H1 (cell line): ENCODE measurements around the gene C12orf75. TPM values are rescaled to one million over a fixed set of nuclear protein-coding genes. Genes with fewer than 3 reads are reported as not detected.
"Not testable (repeated sequence)": the region's sequence is repeated elsewhere in the genome, so short reads cannot be mapped to it uniquely, and the experiment has no call there.

Source experiments
- CTCF ChIA-PET: fragments of 300-600 bp; sonication (Branson Sonifier 250); formaldehyde crosslinking; loops from one replicate; lab custom pipeline; 2021; ENCODE audit not compliant: partially characterized antibody; lab: Charles Lee
- POLR2A ChIA-PET: fragments of 300-600 bp; sonication (Branson Sonifier 250); formaldehyde crosslinking; loops from one replicate; lab custom pipeline; 2021; ENCODE audit warnings: inconsistent platforms; ENCODE audit not compliant: partially characterized antibody; lab: Charles Lee
- DNase-seq, 2 experiments: peaks; one replicate each; pipeline versions ENCODE4 v3.0.0 to v3.0.0-alpha.2; 2010 to 2022; ENCODE audit warnings: low spot score in 2 of 2, low read depth in 1 of 2, mixed read lengths in 1 of 2
- FAIRE-seq: peaks from 2 replicates; lab custom pipeline; 2011; peaks lifted over from hg19 to GRCh38; lab: Jason Lieb, UNC
- H2AFZ ChIP-seq: 2 replicates; pipeline ENCODE4 v1.8.1; 2012; ENCODE audit warnings: low read length, inconsistent platforms
- H2AK5ac ChIP-seq: 2 replicates; pipeline ENCODE4 v1.6.1; 2013; ENCODE audit warnings: low read depth, low read length
- H2BK120ac ChIP-seq: replicated peaks from 2 replicates; pipeline ENCODE3; 2013; ENCODE audit warnings: low read depth, low read length, inconsistent platforms
- H2BK12ac ChIP-seq: 2 replicates; pipeline ENCODE4 v1.6.1; 2013; ENCODE audit warnings: low read depth, low read length
- H2BK15ac ChIP-seq: 2 replicates; pipeline ENCODE4 v1.6.1; 2013; ENCODE audit warnings: low read length
- H2BK20ac ChIP-seq: 2 replicates; pipeline ENCODE4 v1.6.1; 2013; ENCODE audit warnings: low read length
- H2BK5ac ChIP-seq: 2 replicates; pipeline ENCODE4 v1.6.1; 2013; ENCODE audit warnings: low read depth, low read length
- H3K14ac ChIP-seq: 2 replicates; pipeline ENCODE4 v1.6.1; 2013; ENCODE audit warnings: inconsistent platforms; ENCODE audit not compliant: insufficient read length
- H3K18ac ChIP-seq: 2 replicates; pipeline ENCODE4 v1.6.1; 2013; ENCODE audit warnings: low read length; ENCODE audit errors: extremely low read depth
- H3K23ac ChIP-seq: 2 replicates; pipeline ENCODE4 v1.6.1; 2013; ENCODE audit warnings: inconsistent platforms; ENCODE audit not compliant: insufficient read length
- H3K23me2 ChIP-seq: 2 replicates; pipeline ENCODE4 v1.6.1; 2013; ENCODE audit warnings: low read depth, low read length
- H3K27ac ChIP-seq: 2 replicates; pipeline ENCODE4 v1.6.1; 2011; ENCODE audit warnings: low read depth, low read length, inconsistent platforms
- H3K27me3 ChIP-seq, 4 experiments: replicated peaks in 1 of 4; 1 replicate in 1 of 4; 2 replicates in 3 of 4; pipeline versions ENCODE4 v1.6.1 to v1.8.1; 2011 to 2013; ENCODE audit warnings: low read length in 3 of 4, mild to moderate bottlenecking in 3 of 4, inconsistent platforms in 2 of 4, mixed read lengths in 2 of 4, moderate library complexity in 1 of 4; ENCODE audit not compliant: control insufficient read depth in 3 of 4, insufficient read depth in 3 of 4; ENCODE audit errors: extremely low read depth in 1 of 4
- H3K36me3 ChIP-seq, 4 experiments: 2 replicates each; pipeline versions ENCODE4 v1.6.1 to v1.8.1; 2011 to 2013; ENCODE audit warnings: mild to moderate bottlenecking in 4 of 4, low read length in 3 of 4, moderate library complexity in 2 of 4, control low read depth in 1 of 4, inconsistent platforms in 1 of 4; ENCODE audit not compliant: insufficient read depth in 4 of 4, control insufficient read depth in 2 of 4
- H3K4ac ChIP-seq: replicated peaks from 2 replicates; pipeline ENCODE3; 2013; ENCODE audit warnings: low read length, low read depth, mixed read lengths, inconsistent platforms; ENCODE audit not compliant: insufficient read length
- H3K4me1 ChIP-seq, 4 experiments: replicated peaks in 1 of 4; 1 replicate in 1 of 4; 2 replicates in 3 of 4; pipeline versions ENCODE4 v1.6.1 to v1.8.1; 2011 to 2013; ENCODE audit warnings: low read length in 3 of 4, inconsistent platforms in 2 of 4, mixed read lengths in 1 of 4; ENCODE audit not compliant: insufficient read depth in 4 of 4, control insufficient read depth in 3 of 4
- H3K4me2 ChIP-seq, 2 experiments: 2 replicates each; pipeline versions ENCODE4 v1.6.1 to v1.8.1; 2011 to 2013; ENCODE audit warnings: low read depth in 2 of 2, low read length in 2 of 2, control low read depth in 1 of 2, inconsistent platforms in 1 of 2, mild to moderate bottlenecking in 1 of 2; ENCODE audit not compliant: insufficient read depth in 1 of 2
- H3K4me3 ChIP-seq, 4 experiments: fragments of 200-600, 300-600 bp in 1 of 4; sonication (generic), shearing (Covaris generic), sonication (Bioruptor Twin) in 1 of 4; 2 replicates each; pipeline versions ENCODE4 v1.5.1 to v1.8.1; 2011 to 2016; ENCODE audit warnings: low read length in 4 of 4, low read depth in 3 of 4, control low read depth in 2 of 4, inconsistent platforms in 2 of 4, mild to moderate bottlenecking in 2 of 4, mixed read lengths in 1 of 4, moderate library complexity in 1 of 4; ENCODE audit not compliant: insufficient read depth in 2 of 4; ENCODE audit errors: extremely low read depth in 1 of 4
- H3K56ac ChIP-seq: replicated peaks from 2 replicates; pipeline ENCODE3; 2013; ENCODE audit warnings: low read depth, mild to moderate bottlenecking, mixed read lengths, low read length, inconsistent platforms; ENCODE audit not compliant: insufficient read length
- H3K79me1 ChIP-seq: 2 replicates; pipeline ENCODE4 v1.6.1; 2013; ENCODE audit warnings: low read depth, low read length, control low read depth
- H3K79me2 ChIP-seq, 2 experiments: 2 replicates each; pipeline versions ENCODE4 v1.6.1 to v1.8.1; 2012 to 2013; ENCODE audit warnings: low read length in 2 of 2, mild to moderate bottlenecking in 2 of 2, inconsistent platforms in 1 of 2; ENCODE audit not compliant: insufficient read depth in 2 of 2, control insufficient read depth in 1 of 2
- H3K9ac ChIP-seq, 4 experiments: replicated peaks in 1 of 4; 1 replicate in 1 of 4; 2 replicates in 3 of 4; pipeline versions ENCODE4 v1.6.1 to v1.8.1; 2011 to 2013; ENCODE audit warnings: low read depth in 3 of 4, low read length in 3 of 4, control low read depth in 2 of 4, mild to moderate bottlenecking in 2 of 4, moderate library complexity in 2 of 4, inconsistent platforms in 1 of 4; ENCODE audit errors: extremely low read depth in 1 of 4
- H3K9me3 ChIP-seq, 2 experiments: 2 replicates each; pipeline versions ENCODE4 v1.6.1 to v1.8.1; 2012 to 2013; ENCODE audit warnings: mild to moderate bottlenecking in 2 of 2, moderate library complexity in 2 of 2, control low read depth in 1 of 2, inconsistent platforms in 1 of 2, low read depth in 1 of 2, low read length in 1 of 2, mixed read lengths in 1 of 2; ENCODE audit not compliant: insufficient read depth in 2 of 2
- H4K20me1 ChIP-seq, 2 experiments: replicated peaks in 1 of 2; 2 replicates each; pipeline versions ENCODE3 to v1.8.1; 2011 to 2013; ENCODE audit warnings: inconsistent platforms in 2 of 2, low read length in 2 of 2, mild to moderate bottlenecking in 1 of 2; ENCODE audit not compliant: insufficient read depth in 2 of 2, control insufficient read depth in 1 of 2
- H4K5ac ChIP-seq: 2 replicates; pipeline ENCODE4 v1.6.1; 2013; ENCODE audit warnings: low read length, low read depth, mixed read lengths, inconsistent platforms; ENCODE audit not compliant: insufficient read length
- H4K8ac ChIP-seq: 2 replicates; pipeline ENCODE4 v1.8.0; 2013; ENCODE audit warnings: mild to moderate bottlenecking, moderate library complexity, low read length, inconsistent platforms; ENCODE audit not compliant: insufficient read depth; ENCODE audit errors: extremely low read depth
- H4K91ac ChIP-seq: replicated peaks from 2 replicates; pipeline ENCODE3; 2013; ENCODE audit warnings: low read length, mixed read lengths, inconsistent platforms; ENCODE audit not compliant: insufficient read length
- WGBS, 2 experiments: shearing (Covaris generic) in 1 of 2; methylation state at CpG; one replicate each; pipeline versions ENCODE4 v1.1.6 to v1.1.7; 2013 to 2015; ENCODE audit warnings: low lambda C conversion rate in 2 of 2, mixed read lengths in 2 of 2, inconsistent platforms in 1 of 2, low coverage in 1 of 2, missing lambda C conversion rate in 1 of 2; ENCODE audit not compliant: insufficient replicate concordance in 2 of 2, insufficient coverage in 1 of 2, insufficient read length in 1 of 2; ENCODE audit errors: extremely low coverage in 1 of 2, missing lambda C conversion rate in 1 of 2; 5-methylcytosine and 5-hydroxymethylcytosine counted together
- polyA plus RNA-seq, 7 experiments: library from polyadenylated mRNA; depleted of rRNA in 3 of 7; stranded (reverse) in 5 of 7; unstranded in 2 of 7; fragments of >200 nt in 5 of 7; fragments of 200-250 nt in 2 of 7; gene quantifications; 1 replicate in 5 of 7; 2 replicates in 1 of 7; 4 replicates in 1 of 7; pipeline versions ENCODE4 v1.2.1 to v1.2.3, GENCODE V29; 2011 to 2013; ENCODE audit warnings: missing spikeins in 2 of 7, mixed read lengths in 2 of 7
- total RNA-seq: library from RNA; stranded (reverse); fragmentation: NEBNext Ultra II Directional; extraction: Animal tissue kit (Norgen Biotek cat#: 25700); gene quantifications from 2 replicates; pipeline ENCODE4 v1.2.1, GENCODE V29; 2021

Gene C12orf75
- total and polyA plus RNA-seq, 2 of the 8 experiments (the other 6 are each of a cell fraction or from before 2014, with no cell fraction given) = 26.4 to 41.2 TPM

- H3K23ac ChIP-seq, H3K14ac ChIP-seq, H3K56ac ChIP-seq, H3K9ac ChIP-seq, H4K20me1 ChIP-seq, H4K5ac ChIP-seq, H3K79me2 ChIP-seq, H2AK5ac ChIP-seq, H3K36me3 ChIP-seq, H2BK5ac ChIP-seq, H3K23me2 ChIP-seq, H3K4ac ChIP-seq, H4K8ac ChIP-seq, H3K4me2 ChIP-seq, CTCF ChIA-PET, H3K27ac ChIP-seq, H3K4me1 ChIP-seq, H2BK12ac ChIP-seq, H3K4me3 ChIP-seq, H2BK15ac ChIP-seq, FAIRE-seq, H2BK20ac ChIP-seq, DNase-seq, H4K91ac ChIP-seq, H2AFZ ChIP-seq, H3K27me3 ChIP-seq, H3K79me1 ChIP-seq, H2BK120ac ChIP-seq, H3K18ac ChIP-seq: not testable (repeated sequence)
- peaks cover 15% of the 10 kb centered on the region in 2 experiments for H3K9me3 ChIP-seq
- WGBS, 2 experiments = 90% methylated on average over 1 of the region's 1 CpG; no CpG with 5 or more reads in 1 of the 2 experiments
- POLR2A ChIA-PET = interaction anchor here (0.8 kb wide), 1 partner anchor 11 kb away, joined by 3 read pairs; the partner anchor contains the start of gene C12orf75
Observed at GRCh38 chr12:105341620-105342019, 11.1 kb downstream of the C12orf75 start.
